GM12878 (cell line): ENCODE measurements around the gene PLSCR3. TPM values are rescaled to one million over a fixed set of nuclear protein-coding genes. Genes with fewer than 3 reads are reported as not detected.

ENCODE experiments used
- ATAC-seq: fragments of 200-7000 bp; cut with Tn5 transposase; 3 replicates; pipeline ENCODE4 v1.9.1; 2020; ENCODE audit warnings: mild to moderate bottlenecking, moderate library complexity
- BruUV-seq: library from RNA; stranded (reverse); fragments of 400-500 nt; replicated peaks from 2 replicates; lab custom pipeline; 2021; lab: Mats Ljungman, UMichigan
- CTCF ChIA-PET: fragments of 300-600 bp; sonication (Branson Sonifier 250); formaldehyde crosslinking; extraction: SDS; loops from one replicate; lab custom pipeline; 2021; ENCODE audit warnings: inconsistent platforms; lab: Yijun Ruan, JAX
- POLR2A ChIA-PET: fragments of 350-600 bp; formaldehyde crosslinking; extraction: SDS; loops from one replicate; lab custom pipeline; 2021; ENCODE audit warnings: inconsistent platforms; lab: Charles Lee
- RAD21 ChIA-PET: fragments of 300-600 bp; sonication (Branson Sonifier 250); formaldehyde crosslinking; loops from one replicate; lab custom pipeline; 2023; ENCODE audit warnings: antibody characterized with exemption; ENCODE audit not compliant: unreplicated experiment; lab: Charles Lee
- SMC1A ChIA-PET: fragments of 300-600 bp; sonication (Branson Sonifier 250); formaldehyde crosslinking; loops from one replicate; lab custom pipeline; 2023; ENCODE audit not compliant: unreplicated experiment, uncharacterized antibody; lab: Charles Lee
- DNase-seq: peaks from one replicate; pipeline ENCODE4 v3.0.0-alpha.2; 2011; ENCODE audit warnings: low read depth, low spot score
- FAIRE-seq: peaks from 3 replicates; lab custom pipeline; 2011; peaks lifted over from hg19 to GRCh38; lab: Jason Lieb, UNC
- H2AFZ ChIP-seq: 2 replicates; pipeline ENCODE4 v1.6.0; 2011; ENCODE audit warnings: low read depth, low read length, control low read depth; ENCODE audit not compliant: control insufficient read depth
- H3K27ac ChIP-seq: 2 replicates; pipeline ENCODE4 v1.5.1; 2011; ENCODE audit warnings: control low read depth; ENCODE audit not compliant: control insufficient read depth, insufficient read depth
- H3K27me3 ChIP-seq, 2 experiments: replicated peaks in 1 of 2; 2 replicates each; pipeline versions ENCODE4 v1.6.0 to v1.6.1; 2011; ENCODE audit warnings: low read length in 1 of 2; ENCODE audit not compliant: control insufficient read depth in 2 of 2, insufficient read depth in 2 of 2
- H3K36me3 ChIP-seq, 2 experiments: 2 replicates each; pipeline ENCODE4 v1.5.1; 2011; ENCODE audit warnings: low read length in 1 of 2; ENCODE audit not compliant: control insufficient read depth in 2 of 2, insufficient read depth in 2 of 2
- H3K4me1 ChIP-seq: 2 replicates; pipeline ENCODE4 v1.6.1; 2011; ENCODE audit warnings: mild to moderate bottlenecking, low read length, moderate library complexity, mixed read lengths; ENCODE audit not compliant: control insufficient read depth, insufficient read depth
- H3K4me2 ChIP-seq: 2 replicates; pipeline ENCODE4 v1.6.0; 2011; ENCODE audit warnings: control low read depth; ENCODE audit not compliant: control insufficient read depth, insufficient read depth
- H3K4me3 ChIP-seq: fragments of 200-600 bp; sonication (generic); 2 replicates; pipeline ENCODE4 v1.5.1; 2016
- H3K79me2 ChIP-seq: 2 replicates; pipeline ENCODE4 v1.6.0; 2011; ENCODE audit warnings: low read length; ENCODE audit not compliant: control insufficient read depth, insufficient read depth
- H3K9ac ChIP-seq: 2 replicates; pipeline ENCODE4 v1.8.0; 2011; ENCODE audit warnings: low read length, control low read depth, mixed read lengths; ENCODE audit not compliant: control insufficient read depth, insufficient read depth
- H3K9me3 ChIP-seq: replicated peaks from 3 replicates; pipeline ENCODE4 v1.5.1; 2011; ENCODE audit warnings: mild to moderate bottlenecking, low read length; ENCODE audit not compliant: control insufficient read depth, insufficient read depth
- H4K20me1 ChIP-seq: 2 replicates; pipeline ENCODE4 v1.6.0; 2011; ENCODE audit not compliant: control insufficient read depth, insufficient read depth
- CHD2 ChIP-seq: IDR thresholded peaks from 2 replicates; pipeline ENCODE4 v1.6.1; 2011; ENCODE audit warnings: low read depth, low read length, improper control_type of control experiment, borderline replicate concordance
- E2F8 ChIP-seq: fragments of 450-650 bp; IDR thresholded peaks from 2 replicates; pipeline ENCODE4 v1.6.1; 2018; ENCODE audit warnings: mild to moderate bottlenecking, low read depth, moderate library complexity; ENCODE audit not compliant: partially characterized antibody
- KAT2A ChIP-seq: conservative IDR thresholded peaks from 2 replicates; pipeline ENCODE4 v1.6.1; 2011; ENCODE audit warnings: low read depth, low read length; ENCODE audit not compliant: control insufficient read depth
- KLF5 ChIP-seq: fragments of 450-650 bp; IDR thresholded peaks from 2 replicates; pipeline ENCODE4 v1.6.1; 2014; ENCODE audit warnings: mild to moderate bottlenecking; ENCODE audit not compliant: partially characterized antibody
- RELB ChIP-seq: fragments of 450-650 bp; IDR thresholded peaks from 2 replicates; pipeline ENCODE4 v1.6.1; 2017; ENCODE audit warnings: low read depth, mild to moderate bottlenecking, moderate library complexity
- ZNF207 ChIP-seq: fragments of 450-650 bp; IDR thresholded peaks from 2 replicates; pipeline ENCODE4 v1.6.1; 2014; ENCODE audit warnings: antibody characterized with exemption, mild to moderate bottlenecking, borderline replicate concordance
- WGBS: methylation state at CpG from one replicate; pipeline ENCODE4 v1.1.6; 2016; ENCODE audit warnings: low lambda C conversion rate; ENCODE audit not compliant: insufficient replicate concordance, insufficient coverage; ENCODE audit errors: missing lambda C conversion rate; 5-methylcytosine and 5-hydroxymethylcytosine counted together
- in situ Hi-C: fragments of 300-500 bp; cut with MboI; formaldehyde crosslinking; loops from 9 replicates; pipeline ENCODE4 v1.14.3; 2018; ENCODE audit warnings: mixed read lengths
- intact Hi-C: fragments of 100-400 bp; cut with micrococcal nuclease; formaldehyde crosslinking; loops from one replicate; pipeline ENCODE4 v1.14.2; 2022; ENCODE audit not compliant: unreplicated experiment
- polyA plus RNA-seq, 11 experiments: library from polyadenylated mRNA; depleted of rRNA in 4 of 11; unstranded in 6 of 11; stranded (reverse) in 5 of 11; fragments of >200 nt; fragmentation: Nextera tagmentation in 4 of 11; fragmentation: Illumina TruSeq in 1 of 11; extraction: Ambion mirVana in 4 of 11; extraction: Trizol in 1 of 11; gene quantifications; 1 replicate in 1 of 11; 2 replicates in 10 of 11; pipeline versions ENCODE4 v1.2.1 to v1.2.3, GENCODE V29; 2011 to 2016; ENCODE audit warnings: inconsistent platforms in 2 of 11, missing spikeins in 2 of 11, low read depth in 1 of 11
- total RNA-seq, 4 experiments: library from RNA; depleted of rRNA in 3 of 4; stranded (reverse); fragments of >200 nt in 3 of 4; fragmentation: Illumina TruSeq in 1 of 4; extraction: Trizol in 1 of 4; gene quantifications; 2 replicates each; pipeline versions ENCODE4 v1.2.1 to v1.2.3, GENCODE V29; 2013 to 2021

PLSCR3 gene
- total and polyA plus RNA-seq, 10 of the 15 experiments (the other 5 are each of a cell fraction or from before 2014, with no cell fraction given) = 9.9 to 51.4 (median 43.4) TPM

- in situ Hi-C loops (no loop called here), intact Hi-C loops (loop anchor here (5.0 kb wide), 1 partner anchor 34 kb away; the partner anchor contains the start of genes FGF11 and TMEM102)
- Histone ChIP-seq H3K4me3 (peak overlapping the region; percentile 85), H3K27ac (peak overlapping the region; percentile 50), H3K4me2 (peak overlapping the region; percentile 70), H3K27me3 (peaks cover 0 to 6% of the 10 kb centered on the region in 2 experiments; a peak in 2 of 4 replicates), H2AFZ (peak overlapping the region; percentile 86), H3K4me1 (peaks cover 3% of the 10 kb centered on the region; the same call in 1 of the 2 replicates), H3K9ac (peak overlapping the region; percentile 87), H3K79me2 (peaks cover 2% of the 10 kb centered on the region), H3K9me3 (no peaks in the 10 kb centered on the region), H4K20me1 (no peaks in the 10 kb centered on the region), H3K36me3 (no peaks in the 10 kb centered on the region)
- 15% methylated on average over 10 of the region's 16 CpGs for WGBS
- DNase-seq (no peak), FAIRE-seq (no peak), ATAC-seq (peak; percentile 4; the same call in 2 of the 3 replicates)
- ChIA-PET POLR2A (interaction anchor here (0.5 to 2.7 kb wide), 15 partner anchors 8 to 284 kb away, joined by 3 to 23 read pairs (median 6); partner anchors contain the start of genes ACAP1, CD68, FGF11 and NEURL4), SMC1A (interaction anchor here (1.2 to 2.2 kb wide), 5 partner anchors 31 to 83 kb away, joined by 3 to 8 read pairs (median 4); partner anchors contain the start of gene TMEM102), RAD21 (interaction anchor here (0.8 to 2.2 kb wide), 8 partner anchors 9 to 284 kb away, joined by 3 to 13 read pairs (median 5); partner anchors contain the start of genes ACADVL, PLSCR3, SAT2 and TMEM102), CTCF (interaction anchor here (0.8 to 2.1 kb wide), 4 partner anchors 32 to 157 kb away, joined by 3 to 8 read pairs (median 4); partner anchors contain the start of genes ACAP1 and TMEM102)
- TF ChIP-seq KAT2A = no peak
- no peak for TF ChIP-seq E2F8
- no peak for TF ChIP-seq KLF5
- TF ChIP-seq CHD2 = no peak
- TF ChIP-seq ZNF207 = no peak
- TF ChIP-seq RELB = no peak
- BruUV-seq = TSS peak; percentile 91
Observed at GRCh38 chr17:7403043-7403726, 8.9 kb upstream of the PLSCR3 start.
